Ishikawa (cell line): ENCODE data around the gene PGAM5.

Experiments used
- CEBPB ChIP-seq: IDR thresholded peaks from 2 replicates; pipeline ENCODE4 v1.6.1; 2012
- CREB1 ChIP-seq: IDR thresholded peaks from 2 replicates; pipeline ENCODE4 v1.6.1; 2012; ENCODE audit warnings: low read depth
- EGR1 ChIP-seq: IDR thresholded peaks from 2 replicates; pipeline ENCODE4 v1.6.1; 2012
- EP300 ChIP-seq: IDR thresholded peaks from 2 replicates; pipeline ENCODE4 v1.6.1; 2012; ENCODE audit warnings: borderline replicate concordance
- FOXM1 ChIP-seq: IDR thresholded peaks from 2 replicates; pipeline ENCODE4 v1.6.1; 2012; ENCODE audit warnings: low read depth, borderline replicate concordance
- MAX ChIP-seq: IDR thresholded peaks from 2 replicates; pipeline ENCODE4 v1.6.1; 2012
- NFIC ChIP-seq: IDR thresholded peaks from 2 replicates; pipeline ENCODE4 v1.6.1; 2012
- RAD21 ChIP-seq: IDR thresholded peaks from 2 replicates; pipeline ENCODE4 v1.6.1; 2012; ENCODE audit warnings: low read depth
- REST ChIP-seq: IDR thresholded peaks from 2 replicates; pipeline ENCODE4 v1.6.1; 2012; ENCODE audit warnings: low read depth, mild to moderate bottlenecking
- TAF1 ChIP-seq: IDR thresholded peaks from 2 replicates; pipeline ENCODE4 v1.6.1; 2012; ENCODE audit warnings: low read depth, mild to moderate bottlenecking
- TCF12 ChIP-seq: IDR thresholded peaks from 2 replicates; pipeline ENCODE4 v1.6.1; 2012; ENCODE audit warnings: low read depth
- TEAD4 ChIP-seq: IDR thresholded peaks from 2 replicates; pipeline ENCODE4 v1.6.1; 2012
- USF1 ChIP-seq: IDR thresholded peaks from 2 replicates; pipeline ENCODE4 v1.6.1; 2012
- YY1 ChIP-seq: IDR thresholded peaks from 2 replicates; pipeline ENCODE4 v1.6.1; 2012; ENCODE audit warnings: low read depth
- ZBTB7A ChIP-seq: IDR thresholded peaks from 2 replicates; pipeline ENCODE4 v1.6.1; 2012; ENCODE audit warnings: low read depth

PGAM5 gene

GRCh38 chr12:132707241-132707640 is 3.4 kb upstream of the PGAM5 start:
- no peak for TF ChIP-seq EP300
- TF ChIP-seq CEBPB = no peak
- TF ChIP-seq TAF1 = no peak
- no peak for TF ChIP-seq FOXM1
- TF ChIP-seq TCF12 = no peak
- TF ChIP-seq MAX = no peak

- no peak for TF ChIP-seq EGR1
- no peak for TF ChIP-seq RAD21
- no peak for TF ChIP-seq CREB1
- no peak for TF ChIP-seq ZBTB7A
- TF ChIP-seq USF1 = no peak
- no peak for TF ChIP-seq NFIC
- TF ChIP-seq REST = no peak
Observed at GRCh38 chr12:132708150-132708549, 2.5 kb upstream of the PGAM5 start.

GRCh38 chr12:132710043-132710404 is 618 bp upstream of the PGAM5 start:
- TF ChIP-seq ZBTB7A = peak; percentile 5; the same call in 1 of the 2 replicates
- TF ChIP-seq TAF1 = no peak

- peak; percentile 49; the same call in 1 of the 2 replicates for TF ChIP-seq ZBTB7A
- no peak for TF ChIP-seq USF1
- peak; percentile 20; the same call in 1 of the 2 replicates for TF ChIP-seq MAX
Observed at GRCh38 chr12:132711080-132711843, 620 bp downstream of the PGAM5 start.

- TF ChIP-seq TEAD4 (no peak), EGR1 (no peak), TCF12 (no peak), CEBPB (no peak), CREB1 (no peak), YY1 (no peak), TAF1 (no peak), REST (no peak)
Observed at GRCh38 chr12:132713123-132713522, 2.5 kb downstream of the PGAM5 start.

GRCh38 chr12:132715874-132716273 is 5.2 kb downstream of the PGAM5 start:
- TF ChIP-seq MAX (no peak), YY1 (no peak), EGR1 (no peak), TEAD4 (no peak), NFIC (no peak), RAD21 (no peak), TAF1 (no peak), CEBPB (no peak), USF1 (no peak), CREB1 (no peak), EP300 (no peak), ZBTB7A (no peak), REST (no peak), TCF12 (no peak), FOXM1 (no peak)
